OCI-LY3 (cell line): ENCODE measurements around the gene CLPSL2.

ENCODE experiments used
- CTCF ChIP-seq: fragments of 200-600, 300-600 bp; sonication (generic); IDR thresholded peaks from 2 replicates; pipeline ENCODE4 v1.5.1; 2014; ENCODE audit warnings: antibody characterized with exemption, low read length, low read depth
- EZH2phosphoT487 ChIP-seq: fragments of 200-600 bp; shearing (Covaris generic); IDR thresholded peaks from 2 replicates; pipeline ENCODE4 v1.6.1; 2018; ENCODE audit warnings: antibody characterized with exemption, mixed run types, low read depth

- no peak for TF ChIP-seq CTCF
- TF ChIP-seq EZH2phosphoT487: no peak
Observed at GRCh38 chr6:35765739-35766138, 10.7 kb upstream of the CLPSL2 start.
